A673 (cell line): ENCODE measurements around the gene KANSL1L. TPM values are rescaled to one million over a fixed set of nuclear protein-coding genes. Genes with fewer than 3 reads are reported as not detected.

Experiments used
- BruUV-seq: library from RNA; stranded (reverse); fragments of 400-500 nt; replicated peaks from 2 replicates; lab custom pipeline; 2021; lab: Mats Ljungman, UMichigan
- CTCF ChIA-PET: fragments of 300-600 bp; sonication (Branson Sonifier 250); formaldehyde crosslinking; loops from one replicate; lab custom pipeline; 2022; ENCODE audit warnings: antibody characterized with exemption; lab: Charles Lee
- POLR2A ChIA-PET: fragments of 300-600 bp; sonication (Branson Sonifier 250); formaldehyde crosslinking; loops from one replicate; lab custom pipeline; 2022; ENCODE audit warnings: antibody characterized with exemption; ENCODE audit not compliant: low non-redundant PET; lab: Charles Lee
- DNase-seq: peaks from one replicate; pipeline ENCODE4 v3.0.0-alpha.2; 2015; ENCODE audit warnings: low spot score
- H3K27ac ChIP-seq: fragments of 200-600 bp; sonication (generic); 2 replicates; pipeline ENCODE4 v1.5.1; 2016; ENCODE audit warnings: mixed run types, low read depth, mild to moderate bottlenecking, mixed read lengths, antibody characterized with exemption, low read length; ENCODE audit not compliant: poor library complexity, severe bottlenecking
- H3K27me3 ChIP-seq: fragments of 200-600 bp; sonication (generic); replicated peaks from 2 replicates; pipeline ENCODE4 v1.6.1; 2017; ENCODE audit warnings: mixed run types, low read depth, mild to moderate bottlenecking, mixed read lengths, antibody characterized with exemption, low read length; ENCODE audit not compliant: insufficient read depth, poor library complexity
- H3K36me3 ChIP-seq: fragments of 200-600 bp; sonication (generic); 2 replicates; pipeline ENCODE4 v1.6.1; 2016; ENCODE audit warnings: mixed run types, mild to moderate bottlenecking, mixed read lengths, antibody characterized with exemption, low read length; ENCODE audit not compliant: insufficient read depth, poor library complexity, severe bottlenecking
- H3K4me1 ChIP-seq: fragments of 200-600 bp; sonication (generic); 2 replicates; pipeline ENCODE4 v1.6.1; 2017; ENCODE audit warnings: mixed run types, mild to moderate bottlenecking, mixed read lengths, antibody characterized with exemption, low read length; ENCODE audit not compliant: insufficient read depth, poor library complexity, severe bottlenecking
- H3K4me3 ChIP-seq: fragments of 200-600 bp; sonication (generic); 2 replicates; pipeline ENCODE4 v1.5.1; 2016; ENCODE audit warnings: low read depth, mixed run types, mild to moderate bottlenecking, mixed read lengths, low read length; ENCODE audit not compliant: poor library complexity, severe bottlenecking
- H3K9me3 ChIP-seq: fragments of 200-600 bp; sonication (generic); 2 replicates; pipeline ENCODE4 v1.6.1; 2016; ENCODE audit warnings: mixed run types, low read depth, mild to moderate bottlenecking, mixed read lengths, antibody characterized with exemption, low read length; ENCODE audit not compliant: poor library complexity, severe bottlenecking
- CTCF ChIP-seq: fragments of 300-800, 200-600 bp; sonication (generic); conservative IDR thresholded peaks from 2 replicates; pipeline ENCODE4 v1.5.1; 2017; ENCODE audit warnings: low read depth, mild to moderate bottlenecking, antibody characterized with exemption, low read length, moderate library complexity, mixed read lengths
- EZH2 ChIP-seq: fragments of 200-600 bp; sonication (generic); IDR thresholded peaks from 2 replicates; pipeline ENCODE4 v1.6.1; 2017; ENCODE audit warnings: borderline replicate concordance, low read depth, mild to moderate bottlenecking, mixed read lengths, antibody characterized with exemption, low read length; ENCODE audit not compliant: poor library complexity, severe bottlenecking
- intact Hi-C: fragments of 100-400 bp; cut with micrococcal nuclease; formaldehyde crosslinking; loops from one replicate; pipeline ENCODE4 v1.10.0; 2022; ENCODE audit not compliant: unreplicated experiment
- total RNA-seq: library from RNA; stranded (reverse); gene quantifications from 2 replicates; pipeline ENCODE4 v1.2.3, GENCODE V29; 2021

The KANSL1L gene
- total RNA-seq, 1 experiment from 2014 or later: 17.7 TPM

GRCh38 chr2:210094787-210095186 lies 76.4 kb downstream of the KANSL1L start:
- ChIA-PET POLR2A (no interaction called here), CTCF (no interaction called here)
- no peak overlapping the region for H3K27ac ChIP-seq
- H3K4me3 ChIP-seq: no peak overlapping the region
- H3K9me3 ChIP-seq: no peaks in the 10 kb centered on the region
- intact Hi-C loops: no loop called here
- peaks cover 7% of the 10 kb centered on the region for H3K4me1 ChIP-seq
- H3K27me3 ChIP-seq: no peaks in the 10 kb centered on the region
- TF ChIP-seq EZH2: no peak
- no peak for TF ChIP-seq CTCF
- DNase-seq: no peak
- no peaks in the 10 kb centered on the region for H3K36me3 ChIP-seq
- no TSS peak for BruUV-seq

- intact Hi-C loops: no loop called here
- no peaks in the 10 kb centered on the region for H3K9me3 ChIP-seq
- TF ChIP-seq CTCF (no peak), EZH2 (no peak)
- H3K36me3 ChIP-seq: no peaks in the 10 kb centered on the region
- CTCF ChIA-PET: no interaction called here
- H3K27ac ChIP-seq: no peak overlapping the region
- BruUV-seq: no TSS peak
- H3K4me3 ChIP-seq: no peak overlapping the region
- H3K27me3 ChIP-seq: no peaks in the 10 kb centered on the region
- POLR2A ChIA-PET: no interaction called here
- no peaks in the 10 kb centered on the region for H3K4me1 ChIP-seq
- no peak for DNase-seq
These were observed 78.4 kb downstream of the KANSL1L start for GRCh38 chr2:210092791-210093190.

- no TSS peak for BruUV-seq
These were observed 84.3 kb downstream of the KANSL1L start for GRCh38 chr2:210086930-210087329.

More at GRCh38 chr2:210086930-210087329, 84.3 kb downstream of the KANSL1L start:
- intact Hi-C loops: no loop called here
- Histone ChIP-seq H3K4me3 (no peak overlapping the region), H3K4me1 (peaks cover 3% of the 10 kb centered on the region), H3K9me3 (no peaks in the 10 kb centered on the region), H3K27me3 (no peaks in the 10 kb centered on the region), H3K36me3 (no peaks in the 10 kb centered on the region), H3K27ac (no peak overlapping the region)
- POLR2A ChIA-PET: no interaction called here
- no peak for DNase-seq
- TF ChIP-seq EZH2: no peak
- no peak for TF ChIP-seq CTCF
- CTCF ChIA-PET: no interaction called here
